ENCODE data around the gene CLCA2. TPM values are rescaled to one million over a fixed set of nuclear protein-coding genes. Genes with fewer than 3 reads are reported as not detected.

CLCA2 gene
- polyA plus RNA-seq, 1 of the 3 experiments (the other 2 are of a cell fraction) = 0.02 TPM

DNA sequence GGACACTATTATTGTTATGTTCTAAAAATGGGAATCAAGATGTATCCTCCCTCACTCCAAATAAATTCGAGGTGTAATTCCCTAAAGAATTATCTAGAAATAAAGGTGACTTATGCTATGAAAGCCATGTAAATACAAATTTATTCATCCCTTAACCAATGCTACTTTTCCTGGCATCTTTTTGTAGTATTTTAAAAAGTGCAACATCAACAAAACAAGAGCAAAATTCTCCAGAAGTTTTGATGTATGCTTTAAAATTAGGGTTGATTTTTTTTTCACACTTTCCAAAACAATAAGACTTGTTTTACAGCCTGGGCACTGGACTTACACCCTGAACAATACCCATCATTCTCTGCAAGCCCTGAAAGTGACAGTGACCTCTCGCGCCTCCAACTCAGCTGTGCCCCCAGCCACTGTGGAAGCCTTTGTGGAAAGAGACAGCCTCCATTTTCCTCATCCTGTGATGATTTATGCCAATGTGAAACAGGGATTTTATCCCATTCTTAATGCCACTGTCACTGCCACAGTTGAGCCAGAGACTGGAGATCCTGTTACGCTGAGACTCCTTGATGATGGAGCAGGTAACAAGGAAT, 23.3 kb downstream of the CLCA2 start:
- no peak for DNase-seq
- Histone ChIP-seq H3K9ac (no peak overlapping the region), H3K9me3 (no peaks in the 10 kb centered on the region), H3F3A (replicated peaks; ENCODE audit: insufficient read depth) (no peaks in the 10 kb centered on the region), H3K4me1 (ENCODE audit: control insufficient read depth in 1 of 2, insufficient read depth in 2 of 2, low read depth in 1 of 2, low read length in 1 of 2) (no peaks in the 10 kb centered on the region), H3K36me3 (replicated peaks in 1 of 2; ENCODE audit: control insufficient read depth in 1 of 2, insufficient read depth in 2 of 2, low read length in 1 of 2) (no peaks in the 10 kb centered on the region), H3K27me3 (ENCODE audit: insufficient read depth) (no peaks in the 10 kb centered on the region; the same call in 1 of the 2 replicates), H3K27ac (ENCODE audit: low read depth in 2 of 2, low read length in 1 of 2) (no peak overlapping the region), H3K79me2 (ENCODE audit: insufficient read depth) (no peaks in the 10 kb centered on the region), H3K4me3 (ENCODE audit: low read depth in 2 of 2, low read length in 1 of 2) (no peak overlapping the region), H3K9me2 (no peaks in the 10 kb centered on the region), H4K20me1 (ENCODE audit: insufficient read depth) (no peaks in the 10 kb centered on the region), H2AFZ (ENCODE audit: low read depth) (no peak overlapping the region), H3K4me2 (no peak overlapping the region)
- WGBS (ENCODE audit: low lambda C conversion rate) = 52% methylated on average over 4 of the region's 4 CpGs
- CTCF ChIA-PET = interaction anchor here (0.7 to 1.4 kb wide), 3 partner anchors 26 to 194 kb away, joined by 3 read pairs; no protein-coding TSS in a partner anchor
- POLR2A ChIA-PET = no interaction called here
- TF ChIP-seq POLR2AphosphoS5 (IDR thresholded peaks at IDR 0.05; ENCODE audit: low read depth, low read length) = no peak
- TF ChIP-seq EZH2phosphoT487 (IDR thresholded peaks at IDR 0.05; ENCODE audit: borderline replicate concordance, low read depth) = no peak
- no peak for TF ChIP-seq RFX5 (IDR thresholded peaks at IDR 0.05; ENCODE audit: low read length)
- no peak for TF ChIP-seq SMC3 (IDR thresholded peaks at IDR 0.05; ENCODE audit: low read depth, low read length)
- no peak for TF ChIP-seq FOSL2 (IDR thresholded peaks at IDR 0.05; ENCODE audit: borderline replicate concordance, low read depth)
- no peak for TF ChIP-seq TEAD4 (IDR thresholded peaks at IDR 0.05; ENCODE audit: borderline replicate concordance, insufficient read depth)
- TF ChIP-seq RXRA (IDR thresholded peaks at IDR 0.05; ENCODE audit: borderline replicate concordance, low read depth) = no peak
- no peak for TF ChIP-seq YY1 (IDR thresholded peaks at IDR 0.05; ENCODE audit: low read depth)
- TF ChIP-seq FOXM1 (IDR thresholded peaks at IDR 0.05; ENCODE audit: low read depth) = no peak
- TF ChIP-seq RAD21 (IDR thresholded peaks at IDR 0.05; ENCODE audit: low read length) = no peak
- no peak for TF ChIP-seq TCF12 (IDR thresholded peaks at IDR 0.05)

- Histone ChIP-seq H3F3A (replicated peaks; ENCODE audit: insufficient read depth) (no peaks in the 10 kb centered on the region), H2AFZ (ENCODE audit: low read depth) (no peak overlapping the region), H3K27me3 (ENCODE audit: insufficient read depth) (no peaks in the 10 kb centered on the region), H3K4me3 (ENCODE audit: low read depth in 2 of 2, low read length in 1 of 2) (no peak overlapping the region), H3K9ac (no peak overlapping the region), H3K4me1 (ENCODE audit: control insufficient read depth in 1 of 2, insufficient read depth in 2 of 2, low read depth in 1 of 2, low read length in 1 of 2) (no peaks in the 10 kb centered on the region), H3K4me2 (no peak overlapping the region), H3K79me2 (ENCODE audit: insufficient read depth) (no peaks in the 10 kb centered on the region), H4K20me1 (ENCODE audit: insufficient read depth) (no peaks in the 10 kb centered on the region), H3K27ac (ENCODE audit: low read depth in 2 of 2, low read length in 1 of 2) (no peak overlapping the region), H3K36me3 (replicated peaks in 1 of 2; ENCODE audit: control insufficient read depth in 1 of 2, insufficient read depth in 2 of 2, low read length in 1 of 2) (no peaks in the 10 kb centered on the region), H3K9me3 (no peaks in the 10 kb centered on the region), H3K9me2 (no peaks in the 10 kb centered on the region)
- TF ChIP-seq, protein P1, sequence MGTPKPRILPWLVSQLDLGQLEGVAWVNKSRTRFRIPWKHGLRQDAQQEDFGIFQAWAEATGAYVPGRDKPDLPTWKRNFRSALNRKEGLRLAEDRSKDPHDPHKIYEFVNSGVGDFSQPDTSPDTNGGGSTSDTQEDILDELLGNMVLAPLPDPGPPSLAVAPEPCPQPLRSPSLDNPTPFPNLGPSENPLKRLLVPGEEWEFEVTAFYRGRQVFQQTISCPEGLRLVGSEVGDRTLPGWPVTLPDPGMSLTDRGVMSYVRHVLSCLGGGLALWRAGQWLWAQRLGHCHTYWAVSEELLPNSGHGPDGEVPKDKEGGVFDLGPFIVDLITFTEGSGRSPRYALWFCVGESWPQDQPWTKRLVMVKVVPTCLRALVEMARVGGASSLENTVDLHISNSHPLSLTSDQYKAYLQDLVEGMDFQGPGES (IDR thresholded peaks at IDR 0.05; ENCODE audit: low read depth, low read length) = no peak
- no peak for TF ChIP-seq JUND (IDR thresholded peaks at IDR 0.05)
- no peak for TF ChIP-seq FOSL2 (IDR thresholded peaks at IDR 0.05; ENCODE audit: borderline replicate concordance, low read depth)
- TF ChIP-seq SIN3A (IDR thresholded peaks at IDR 0.05; ENCODE audit: borderline replicate concordance, low read depth, low read length) = no peak
- TF ChIP-seq RCOR1 (IDR thresholded peaks at IDR 0.05; ENCODE audit: low read length) = no peak
- TF ChIP-seq CHD2 (IDR thresholded peaks at IDR 0.05; ENCODE audit: low read length, partially characterized antibody) = no peak
- TF ChIP-seq EZH2phosphoT487 (IDR thresholded peaks at IDR 0.05; ENCODE audit: borderline replicate concordance, low read depth) = no peak
- TF ChIP-seq, protein P2, sequence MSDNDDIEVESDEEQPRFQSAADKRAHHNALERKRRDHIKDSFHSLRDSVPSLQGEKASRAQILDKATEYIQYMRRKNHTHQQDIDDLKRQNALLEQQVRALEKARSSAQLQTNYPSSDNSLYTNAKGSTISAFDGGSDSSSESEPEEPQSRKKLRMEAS (IDR thresholded peaks at IDR 0.05; ENCODE audit: low read depth) = no peak
- no peak for DNase-seq
- ChIA-PET POLR2A (no interaction called here), CTCF (no interaction called here)
- WGBS (ENCODE audit: low lambda C conversion rate) = 30% methylated on average over 1 of the region's 1 CpG
Measured at GRCh38 chr1:86448670-86449069, 24.7 kb downstream of the CLCA2 start.

Measured in SK-N-SH (cell line).